ENCODE measurements around the gene GFRA3.
"Not testable (repeated sequence)": the region's sequence is repeated elsewhere in the genome, so short reads cannot be mapped to it uniquely, and the experiment has no call there.

GFRA3 gene, protein sequence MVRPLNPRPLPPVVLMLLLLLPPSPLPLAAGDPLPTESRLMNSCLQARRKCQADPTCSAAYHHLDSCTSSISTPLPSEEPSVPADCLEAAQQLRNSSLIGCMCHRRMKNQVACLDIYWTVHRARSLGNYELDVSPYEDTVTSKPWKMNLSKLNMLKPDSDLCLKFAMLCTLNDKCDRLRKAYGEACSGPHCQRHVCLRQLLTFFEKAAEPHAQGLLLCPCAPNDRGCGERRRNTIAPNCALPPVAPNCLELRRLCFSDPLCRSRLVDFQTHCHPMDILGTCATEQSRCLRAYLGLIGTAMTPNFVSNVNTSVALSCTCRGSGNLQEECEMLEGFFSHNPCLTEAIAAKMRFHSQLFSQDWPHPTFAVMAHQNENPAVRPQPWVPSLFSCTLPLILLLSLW

DNA sequence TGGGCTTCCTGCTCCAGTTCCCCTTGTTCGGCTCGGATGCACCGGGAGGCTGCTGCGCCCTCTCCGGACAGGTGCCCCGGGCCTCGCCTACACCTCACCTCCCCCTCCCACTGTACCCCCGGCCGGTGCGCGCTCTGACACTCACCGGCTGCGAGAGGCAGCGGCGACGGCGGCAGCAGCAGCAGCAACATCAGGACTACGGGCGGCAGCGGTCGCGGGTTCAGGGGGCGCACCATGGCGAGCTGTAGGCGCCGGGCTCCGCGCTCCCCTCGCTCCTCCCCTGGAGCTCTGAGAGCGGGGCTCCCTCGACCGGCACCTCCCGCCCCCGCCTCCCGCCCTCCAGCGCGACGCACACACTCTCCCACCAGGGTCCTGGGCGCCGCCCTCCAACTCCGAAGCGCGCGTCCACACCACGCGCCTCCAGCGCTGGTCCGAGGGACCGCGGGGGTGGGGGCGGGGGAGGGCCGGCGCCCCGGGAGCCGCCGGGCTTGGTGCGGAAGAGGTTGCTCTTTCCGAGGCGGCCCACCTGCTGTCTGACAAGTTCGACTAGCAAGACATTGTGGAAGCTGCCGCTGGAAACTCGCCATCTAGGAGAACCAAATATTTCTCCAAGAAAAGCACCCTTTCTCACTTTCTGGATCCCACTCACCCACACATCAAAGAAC lies at the start of gene GFRA3:
Gene GFRA3 (minus strand): TSS at position 433 of the 665 bp plus-strand sequence. CDS start 197 bp downstream, at position 236.
- Mint-ChIP-seq H3K9me3 (no peaks in the 10 kb centered on the region), H3K27me3 (peaks cover 14% of the 10 kb centered on the region), H3K27ac (no peak within 1 kb of the TSS), H3K36me3 (no peaks in the 10 kb centered on the region), H3K4me1 (peaks cover 6% of the 10 kb centered on the region), H3K4me3 (peak within 1 kb of the TSS; percentile 81)

DNA sequence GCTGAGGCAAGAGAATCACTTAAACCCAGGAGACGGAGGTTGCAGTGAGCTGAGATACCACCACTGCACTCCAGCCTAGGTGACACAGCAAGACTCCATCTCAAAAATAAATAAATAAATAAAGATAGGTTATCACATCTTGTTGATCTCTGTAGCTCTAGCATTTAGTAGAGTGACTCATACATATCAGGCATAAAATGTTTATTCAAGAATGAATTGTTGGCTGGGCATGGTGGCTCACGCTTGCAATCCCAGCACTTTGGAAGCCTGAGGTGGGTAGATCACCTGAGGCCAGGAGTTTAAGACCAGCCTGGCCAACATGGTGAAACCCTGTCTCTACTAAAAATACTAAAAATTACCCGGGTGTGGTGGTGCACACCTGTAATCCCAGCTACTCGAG lies 43.8 kb upstream of the GFRA3 start:
- H3K36me3 Mint-ChIP-seq, result not testable (repeated sequence)

DNA sequence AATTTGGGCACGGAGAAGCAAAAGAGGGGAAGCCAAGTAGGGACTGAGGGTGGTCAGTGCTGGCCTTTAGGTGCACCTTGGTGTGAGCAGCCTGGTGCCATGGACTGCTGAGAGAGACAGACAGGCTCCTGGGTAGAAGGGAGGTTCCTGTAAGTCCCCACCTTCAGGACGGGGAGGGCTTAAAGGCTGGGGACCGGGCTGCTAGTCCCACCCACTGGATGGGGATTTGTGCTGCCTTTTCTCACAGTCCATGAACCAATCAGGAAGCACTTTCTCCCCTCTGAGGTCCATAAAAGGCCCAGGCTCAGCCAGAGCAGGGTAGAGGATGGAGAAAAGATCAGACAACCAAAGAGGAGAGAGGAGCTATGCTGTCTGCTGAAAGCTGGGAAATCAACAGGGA lies 41.9 kb upstream of the GFRA3 start:
- Mint-ChIP-seq H3K27ac (no peak overlapping the region), H3K9me3 (no peaks in the 10 kb centered on the region), H3K4me1 (no peaks in the 10 kb centered on the region), H3K36me3 (no peaks in the 10 kb centered on the region), H3K27me3 (no peaks in the 10 kb centered on the region), H3K4me3 (no peak overlapping the region)

More for the DNA sequence above, 43.8 kb upstream of the GFRA3 start:
- not testable (repeated sequence) for H3K9me3 Mint-ChIP-seq, H3K4me3 Mint-ChIP-seq, H3K27ac Mint-ChIP-seq, H3K27me3 Mint-ChIP-seq, H3K4me1 Mint-ChIP-seq

DNA sequence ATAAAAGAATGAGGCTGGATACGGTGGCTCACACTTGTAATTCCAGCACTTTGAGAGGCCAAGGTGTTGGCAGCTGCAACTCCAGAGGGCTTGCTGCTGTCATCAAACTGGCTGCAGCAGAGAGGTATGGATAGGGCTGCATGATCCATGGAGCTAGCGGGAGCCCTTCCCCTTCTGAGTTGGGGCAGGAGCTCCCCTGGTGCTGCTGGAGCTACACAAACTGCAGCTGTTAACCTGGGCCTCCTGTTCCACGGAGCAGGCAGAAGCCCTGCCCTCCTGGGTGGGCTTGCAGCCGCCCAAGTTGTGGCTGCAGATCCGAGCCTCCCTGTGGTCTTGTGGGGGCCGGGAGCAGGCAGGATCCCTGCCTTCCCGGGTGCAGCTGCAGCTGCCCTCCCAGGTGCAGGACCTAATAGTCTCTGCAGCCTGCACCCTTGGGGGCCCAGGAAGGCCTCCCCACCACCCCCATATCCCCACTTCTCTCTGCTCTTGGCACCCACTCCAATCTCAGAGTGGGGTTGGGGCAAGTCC lies 41.4 kb upstream of the GFRA3 start:
- Mint-ChIP-seq H3K27ac (no peak overlapping the region), H3K4me3 (no peak overlapping the region), H3K27me3 (no peaks in the 10 kb centered on the region), H3K4me1 (no peaks in the 10 kb centered on the region), H3K9me3 (no peaks in the 10 kb centered on the region), H3K36me3 (no peaks in the 10 kb centered on the region)

DNA sequence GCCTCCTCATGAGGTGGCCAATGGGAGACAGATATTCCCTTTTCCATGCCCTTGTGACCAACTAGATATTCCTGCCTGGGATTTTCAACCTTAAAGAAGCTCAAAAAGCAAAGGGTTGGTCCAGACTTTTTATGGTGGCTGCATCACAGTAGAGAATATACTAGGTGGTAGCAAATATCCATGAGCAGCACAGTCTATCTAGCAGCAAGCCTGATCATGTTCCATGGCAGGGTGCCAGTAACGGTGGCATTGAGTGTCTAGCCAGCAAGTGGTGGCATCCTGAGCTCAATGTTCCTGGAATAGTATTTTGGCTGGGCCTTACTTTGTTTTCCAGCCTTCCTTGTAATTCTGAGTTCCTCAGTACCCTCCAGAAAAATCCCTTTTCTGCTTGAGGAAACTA lies 31.4 kb upstream of the GFRA3 start:
- H3K4me3 Mint-ChIP-seq, result no peak overlapping the region
- H3K36me3 Mint-ChIP-seq, result no peaks in the 10 kb centered on the region
- no peak overlapping the region for H3K27ac Mint-ChIP-seq
- H3K4me1 Mint-ChIP-seq, result no peaks in the 10 kb centered on the region
- H3K9me3 Mint-ChIP-seq, result no peaks in the 10 kb centered on the region
- H3K27me3 Mint-ChIP-seq, result no peaks in the 10 kb centered on the region

DNA sequence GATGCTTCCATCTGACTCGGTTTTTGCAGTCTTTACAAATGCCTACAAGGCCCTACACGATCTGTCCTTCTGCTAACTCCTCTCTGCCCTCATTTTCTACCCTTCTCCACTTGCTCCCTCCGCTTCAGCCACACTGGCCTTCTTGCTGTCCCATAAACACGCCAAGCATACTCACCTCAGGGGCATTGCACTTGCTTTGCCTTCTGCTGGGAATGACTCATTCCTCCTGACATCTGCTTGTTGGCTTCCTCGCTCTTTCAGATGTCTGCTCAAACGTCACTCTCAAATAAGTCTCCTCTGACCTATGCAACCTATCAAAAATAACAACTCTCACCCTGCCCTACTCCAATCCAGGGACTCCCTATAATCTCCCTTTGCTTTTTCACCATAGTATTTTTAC lies 29.0 kb upstream of the GFRA3 start:
- Mint-ChIP-seq H3K4me3 (no peak overlapping the region), H3K36me3 (peaks cover 2% of the 10 kb centered on the region), H3K9me3 (no peaks in the 10 kb centered on the region), H3K4me1 (no peaks in the 10 kb centered on the region), H3K27me3 (no peaks in the 10 kb centered on the region), H3K27ac (no peak overlapping the region)

DNA sequence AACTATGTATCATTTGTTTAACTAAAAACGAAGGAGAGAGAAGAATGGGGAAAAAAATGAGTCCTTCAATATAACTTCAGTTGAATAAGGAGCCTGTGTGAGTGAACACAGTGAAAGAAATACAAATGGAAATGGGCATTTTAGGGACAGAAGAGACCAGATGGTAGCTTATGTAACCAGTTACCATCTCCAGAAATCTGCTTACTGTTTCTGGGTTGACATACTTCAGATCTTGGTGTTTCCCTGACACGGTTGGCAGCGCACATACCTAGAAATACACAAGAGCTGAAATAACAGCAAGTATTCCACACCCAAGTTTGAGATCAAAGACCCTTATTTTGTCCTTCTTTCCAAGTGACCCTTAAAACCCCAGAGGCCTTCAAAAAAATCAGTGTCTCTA lies 14.9 kb upstream of the GFRA3 start:
- Mint-ChIP-seq H3K9me3 (no peaks in the 10 kb centered on the region), H3K27me3 (no peaks in the 10 kb centered on the region), H3K4me1 (no peaks in the 10 kb centered on the region), H3K27ac (no peak overlapping the region), H3K36me3 (no peaks in the 10 kb centered on the region), H3K4me3 (no peak overlapping the region)

DNA sequence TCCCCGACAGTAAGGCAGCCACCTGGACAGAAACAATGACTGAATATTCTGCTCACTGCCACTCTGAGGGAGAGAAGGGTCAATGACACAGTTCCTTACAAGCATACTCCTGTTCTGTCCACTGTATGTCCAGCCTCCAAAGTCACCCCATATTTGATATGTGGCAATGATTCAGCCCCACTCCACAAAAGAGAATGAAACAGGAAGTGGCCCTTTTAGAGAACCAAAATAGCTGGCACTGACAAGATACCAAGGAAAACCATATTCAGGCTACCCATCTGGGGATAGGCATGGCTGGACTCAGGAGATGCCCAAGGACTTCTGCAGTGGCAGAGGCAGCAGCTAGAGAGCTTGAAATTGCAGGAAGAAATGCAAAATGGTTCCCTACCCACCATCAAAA lies 12.8 kb upstream of the GFRA3 start:
- Mint-ChIP-seq H3K27me3 (no peaks in the 10 kb centered on the region), H3K4me1 (no peaks in the 10 kb centered on the region), H3K9me3 (no peaks in the 10 kb centered on the region), H3K4me3 (no peak overlapping the region), H3K27ac (no peak overlapping the region), H3K36me3 (no peaks in the 10 kb centered on the region)

DNA sequence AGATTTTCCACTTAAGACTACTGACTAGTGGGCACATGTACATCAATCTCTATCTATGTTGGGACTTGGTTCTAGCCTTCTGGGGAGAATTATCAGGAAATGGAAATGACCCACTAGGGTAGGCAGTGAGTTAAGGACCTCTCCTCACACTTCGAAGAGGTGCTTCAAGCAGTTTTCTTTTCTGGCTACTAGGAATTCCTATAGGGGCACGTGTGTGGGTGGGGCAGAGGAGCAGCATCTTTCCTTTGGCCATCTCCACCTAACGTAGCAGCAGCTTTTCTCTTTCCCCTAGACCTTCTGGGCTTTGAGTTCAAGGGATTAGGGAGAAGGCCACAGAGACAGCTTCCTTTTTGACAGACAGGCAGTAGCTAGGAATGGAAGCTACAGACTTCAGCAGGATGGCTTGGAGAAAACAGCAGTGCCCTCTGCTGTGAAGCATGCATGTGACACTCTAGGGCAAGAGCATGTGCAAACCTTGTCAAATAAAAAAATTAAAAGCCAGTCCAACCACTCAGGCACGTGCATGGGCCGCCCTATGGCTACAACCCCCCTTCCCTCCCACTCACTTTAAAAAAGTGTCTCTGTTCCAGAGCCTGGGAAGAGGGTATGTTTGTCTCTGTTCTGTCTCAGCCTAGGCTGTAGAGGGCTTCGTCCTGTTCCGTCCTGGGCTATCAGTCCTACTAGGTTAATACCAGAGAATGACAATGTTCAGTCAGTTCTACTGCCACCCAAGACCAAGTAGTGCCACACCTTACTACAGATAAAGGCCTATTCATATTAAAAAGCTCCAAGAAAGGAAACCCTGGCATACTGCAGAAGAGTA lies 8.7 kb upstream of the GFRA3 start:
- Mint-ChIP-seq H3K4me3 (no peak overlapping the region), H3K36me3 (no peaks in the 10 kb centered on the region), H3K4me1 (no peaks in the 10 kb centered on the region), H3K27me3 (no peaks in the 10 kb centered on the region), H3K9me3 (no peaks in the 10 kb centered on the region), H3K27ac (no peak overlapping the region)

DNA sequence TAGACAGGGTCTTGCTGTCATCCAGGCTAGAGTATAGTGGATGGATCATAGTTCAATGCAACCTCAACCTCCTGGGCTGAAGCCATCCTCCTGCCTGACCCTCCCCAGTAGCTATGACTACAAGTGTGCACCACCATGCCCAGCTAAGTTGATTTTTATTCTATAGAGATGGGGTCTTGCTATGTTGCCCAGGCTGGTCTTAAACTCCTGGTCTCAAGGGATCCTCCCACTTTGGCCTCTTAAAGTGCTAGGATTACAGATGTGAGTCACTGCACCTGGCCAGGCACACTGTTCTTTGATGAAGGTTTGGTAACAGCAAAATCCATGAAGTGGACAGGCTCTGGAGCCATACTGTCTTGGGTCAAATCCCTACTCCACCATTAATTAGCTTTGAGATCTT lies 6.5 kb upstream of the GFRA3 start:
- Mint-ChIP-seq H3K9me3 (no peaks in the 10 kb centered on the region), H3K27ac (no peak overlapping the region), H3K4me1 (no peaks in the 10 kb centered on the region), H3K4me3 (no peak overlapping the region), H3K36me3 (no peaks in the 10 kb centered on the region), H3K27me3 (no peaks in the 10 kb centered on the region)

DNA sequence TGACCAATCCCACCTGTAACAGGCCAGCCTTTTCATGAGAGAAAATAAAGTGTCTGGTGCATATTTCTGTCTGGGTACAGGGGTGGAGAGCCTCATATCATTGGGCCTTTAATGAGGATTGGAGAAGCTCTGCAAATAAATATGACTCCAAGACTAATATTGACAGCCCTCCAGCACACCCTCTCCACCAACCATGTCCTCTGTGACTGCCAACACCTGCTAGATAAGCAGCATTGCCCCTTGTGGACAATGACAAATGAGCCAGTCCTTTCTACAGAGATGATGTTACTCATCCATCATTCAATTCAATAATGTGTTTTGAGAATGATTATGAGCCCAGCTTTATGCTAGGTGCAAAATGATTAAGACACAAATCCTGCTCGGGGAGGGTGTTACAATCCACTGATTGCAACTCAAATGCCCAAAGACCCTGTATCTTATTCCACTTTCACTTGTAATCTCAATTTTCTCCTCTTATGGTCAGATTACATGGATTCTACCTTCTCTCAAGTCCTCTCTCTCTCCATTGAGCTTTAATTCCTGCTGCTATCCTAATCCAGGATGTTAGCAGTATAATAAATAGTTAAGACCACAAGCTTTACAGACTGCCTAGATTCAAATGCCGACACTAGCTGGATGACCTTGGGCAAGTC lies 2.1 kb upstream of the GFRA3 start:
- Mint-ChIP-seq H3K4me1 (peaks cover 6% of the 10 kb centered on the region), H3K4me3 (no peak overlapping the region), H3K36me3 (no peaks in the 10 kb centered on the region), H3K27ac (no peak overlapping the region), H3K27me3 (peaks cover 14% of the 10 kb centered on the region), H3K9me3 (no peaks in the 10 kb centered on the region)

DNA sequence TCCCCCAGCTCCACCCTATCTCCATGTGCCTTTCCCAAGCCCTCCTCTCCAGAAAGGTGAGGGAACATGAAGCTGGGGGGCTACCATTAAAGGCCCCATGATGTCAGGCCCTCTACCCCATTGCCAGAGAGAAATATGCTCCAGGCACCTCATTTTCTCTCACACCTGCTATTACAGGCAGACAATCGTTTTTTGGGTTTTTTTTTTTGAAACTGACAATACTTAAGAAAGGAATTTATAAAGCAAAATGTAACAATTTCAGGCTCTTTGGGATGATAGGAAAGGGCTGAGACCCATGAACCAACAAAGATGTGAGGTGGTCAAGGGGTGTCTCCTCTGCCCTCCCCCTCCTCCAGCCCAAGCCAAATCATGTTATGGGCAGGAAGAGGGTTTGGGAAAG lies 1.5 kb upstream of the GFRA3 start:
- no peak overlapping the region for H3K27ac Mint-ChIP-seq
- H3K4me1 Mint-ChIP-seq, result peaks cover 6% of the 10 kb centered on the region
- H3K27me3 Mint-ChIP-seq, result peaks cover 14% of the 10 kb centered on the region
- no peaks in the 10 kb centered on the region for H3K9me3 Mint-ChIP-seq
- no peak overlapping the region for H3K4me3 Mint-ChIP-seq
- H3K36me3 Mint-ChIP-seq, result no peaks in the 10 kb centered on the region

DNA sequence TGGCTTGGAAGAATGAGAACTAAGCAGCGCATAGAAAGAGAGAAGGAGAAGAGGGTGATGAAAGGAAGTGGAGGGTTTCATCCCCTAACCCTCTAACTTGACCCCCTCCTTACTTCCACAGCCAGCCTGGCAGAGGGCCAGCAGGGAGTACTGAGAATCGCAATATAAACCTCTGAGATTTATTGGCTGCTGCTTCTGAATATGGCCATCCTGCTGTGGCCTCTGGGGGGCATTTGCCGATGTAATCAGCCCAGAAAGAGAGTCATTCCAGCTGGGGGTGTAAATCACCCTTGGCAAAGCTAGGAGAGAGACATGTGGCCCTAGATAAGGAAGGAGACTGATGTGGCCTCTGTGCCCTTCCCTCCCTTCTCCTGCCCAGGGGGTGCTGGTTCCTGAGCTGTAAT lies 960 bp upstream of the GFRA3 start:
- Mint-ChIP-seq H3K27me3 (peaks cover 14% of the 10 kb centered on the region), H3K36me3 (no peaks in the 10 kb centered on the region), H3K27ac (no peak overlapping the region), H3K9me3 (no peaks in the 10 kb centered on the region), H3K4me3 (no peak overlapping the region), H3K4me1 (peaks cover 6% of the 10 kb centered on the region)

DNA sequence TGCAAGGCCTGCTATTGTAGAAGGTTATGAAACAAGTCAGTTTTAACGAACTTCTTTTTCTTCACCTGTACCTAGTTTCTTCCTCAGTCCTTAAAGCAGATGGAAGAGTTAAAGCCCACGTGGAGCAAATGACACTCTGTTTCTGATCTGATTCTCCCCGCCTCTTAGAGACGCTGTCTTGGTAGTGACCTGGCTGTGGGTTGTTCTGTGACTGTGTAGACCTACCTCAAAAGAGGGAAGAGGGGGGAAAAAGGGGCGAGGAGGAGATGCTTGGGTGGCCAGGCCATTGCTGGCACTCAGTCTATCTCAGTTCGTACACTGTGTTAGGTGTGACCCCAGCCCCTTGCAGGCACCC lies 610 bp downstream of the GFRA3 start:
- Mint-ChIP-seq H3K4me1 (peaks cover 6% of the 10 kb centered on the region), H3K27me3 (peaks cover 15% of the 10 kb centered on the region), H3K36me3 (no peaks in the 10 kb centered on the region), H3K4me3 (peak overlapping the region; percentile 2), H3K27ac (no peak overlapping the region), H3K9me3 (no peaks in the 10 kb centered on the region)

DNA sequence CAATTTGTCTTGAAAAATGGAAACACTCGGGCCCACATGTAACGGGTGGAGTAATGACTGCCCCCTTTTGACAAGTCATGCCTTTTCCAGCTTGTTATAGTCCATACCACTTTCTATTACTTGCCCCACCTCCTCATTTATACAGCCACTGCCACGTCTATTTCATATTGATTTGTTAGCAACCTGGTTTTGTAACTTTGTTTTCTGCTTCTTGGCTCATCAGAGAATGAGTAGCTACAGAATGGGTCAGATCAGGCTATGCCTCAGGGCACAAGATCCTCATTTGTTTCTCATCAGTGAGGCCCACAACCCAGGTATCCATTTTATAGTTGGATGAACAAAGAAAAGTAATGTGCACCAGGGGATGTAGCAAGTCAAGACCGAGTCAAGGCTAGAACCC lies 1.7 kb downstream of the GFRA3 start:
- no peak overlapping the region for H3K27ac Mint-ChIP-seq
- H3K36me3 Mint-ChIP-seq, result no peaks in the 10 kb centered on the region
- no peaks in the 10 kb centered on the region for H3K9me3 Mint-ChIP-seq
- H3K4me1 Mint-ChIP-seq, result peaks cover 6% of the 10 kb centered on the region
- peaks cover 17% of the 10 kb centered on the region for H3K27me3 Mint-ChIP-seq
- H3K4me3 Mint-ChIP-seq, result no peak overlapping the region

All from activated naive CD4-positive, alpha-beta T cell treated with anti-CD3 and anti-CD28 coated beads, Interleukin-2, amount 50 U/mL, for 24 hours (primary cell).